DMS 273 treated with DMSO at 0.1 percent for 48 hours (cell line): Measurements from ENCODE around the gene EPN1.

Experiments used
- DNase-seq: peaks from one replicate; lab custom pipeline; 2025; lab: John Stamatoyannopoulos, UW

Gene EPN1

DNA sequence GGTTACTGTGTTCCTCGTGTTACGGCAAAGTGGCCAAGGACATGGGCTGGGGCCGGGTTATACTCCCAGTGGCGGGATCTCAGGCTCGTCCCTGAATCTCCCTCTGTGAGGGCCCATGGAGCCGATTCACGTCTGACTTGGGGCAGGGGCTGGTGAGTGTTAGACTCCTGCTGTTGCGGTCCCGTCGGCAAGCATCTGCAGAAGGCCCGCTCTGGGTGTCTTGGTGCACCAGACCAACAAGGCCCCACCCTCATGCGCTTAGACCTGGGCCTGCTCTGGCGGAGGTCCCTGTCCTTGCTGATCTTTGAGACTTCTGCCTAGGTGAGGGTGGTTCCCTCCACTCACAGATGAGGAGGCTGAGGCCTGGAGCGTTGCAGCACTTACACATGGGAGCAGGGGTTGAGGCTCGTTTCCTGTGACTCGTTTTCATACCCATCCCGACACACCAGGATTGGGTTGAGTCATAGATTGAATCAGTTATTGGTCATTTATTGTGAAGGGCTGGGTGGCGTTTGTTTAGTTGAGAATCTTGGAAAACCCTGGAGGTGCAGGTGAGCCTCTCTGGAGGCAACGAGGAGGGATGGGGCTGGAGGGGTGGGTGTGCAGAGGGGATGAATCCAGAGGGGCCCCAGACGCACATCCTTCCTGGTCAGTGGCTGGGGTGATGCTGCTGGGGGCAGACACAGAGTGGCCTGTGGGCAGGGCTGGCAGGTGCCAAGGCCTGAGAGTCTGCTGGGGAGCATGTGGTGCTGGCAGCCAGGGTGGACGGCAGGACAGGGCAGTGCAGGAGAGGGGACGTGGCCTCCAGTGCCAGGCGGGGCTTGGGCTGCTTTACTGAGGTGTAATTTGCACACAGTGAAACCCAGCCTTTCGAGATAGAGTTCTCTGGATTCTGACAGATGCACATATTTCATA, 4.6 kb downstream of the EPN1 start:
- no peak for DNase-seq

DNA sequence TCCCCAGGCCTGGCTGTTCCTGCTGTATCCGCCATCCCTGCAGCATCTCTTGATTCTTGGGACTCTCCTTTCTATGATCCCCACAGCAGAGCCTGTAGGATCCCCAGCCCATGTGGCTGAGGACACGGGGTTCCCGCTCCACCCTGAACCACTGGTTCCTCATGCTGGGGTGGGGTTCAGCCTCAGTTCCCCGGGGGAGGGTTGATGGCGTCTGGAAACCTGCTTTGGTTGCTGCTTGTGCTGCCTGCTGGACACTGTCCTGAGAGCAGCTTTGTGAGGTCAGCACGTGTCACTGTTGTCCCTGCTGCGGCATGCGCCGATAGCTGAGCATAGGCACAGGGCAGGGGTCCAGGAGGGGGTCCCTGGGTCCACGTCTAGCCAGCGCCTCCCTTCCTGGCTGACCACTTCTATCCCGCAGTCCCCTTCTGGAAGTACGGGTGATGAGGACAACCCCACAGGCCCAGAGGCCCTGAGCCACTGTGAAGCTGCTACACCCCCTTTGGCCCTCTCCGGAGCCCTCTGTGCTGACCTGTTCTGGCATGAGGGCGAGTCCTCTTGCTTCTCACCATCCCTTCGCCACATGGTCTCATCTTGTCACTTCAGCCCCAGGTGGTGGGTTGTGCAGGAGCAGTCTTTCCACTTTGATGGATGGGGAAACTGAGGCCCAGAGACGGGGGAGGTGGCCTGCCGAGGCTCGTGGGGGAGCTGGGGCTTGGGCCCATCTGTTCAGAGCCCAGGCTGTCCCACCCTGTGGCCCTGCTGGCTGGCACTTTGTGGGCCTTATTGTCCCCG, 5.5 kb downstream of the EPN1 start:
- DNase-seq, result no peak

DNA sequence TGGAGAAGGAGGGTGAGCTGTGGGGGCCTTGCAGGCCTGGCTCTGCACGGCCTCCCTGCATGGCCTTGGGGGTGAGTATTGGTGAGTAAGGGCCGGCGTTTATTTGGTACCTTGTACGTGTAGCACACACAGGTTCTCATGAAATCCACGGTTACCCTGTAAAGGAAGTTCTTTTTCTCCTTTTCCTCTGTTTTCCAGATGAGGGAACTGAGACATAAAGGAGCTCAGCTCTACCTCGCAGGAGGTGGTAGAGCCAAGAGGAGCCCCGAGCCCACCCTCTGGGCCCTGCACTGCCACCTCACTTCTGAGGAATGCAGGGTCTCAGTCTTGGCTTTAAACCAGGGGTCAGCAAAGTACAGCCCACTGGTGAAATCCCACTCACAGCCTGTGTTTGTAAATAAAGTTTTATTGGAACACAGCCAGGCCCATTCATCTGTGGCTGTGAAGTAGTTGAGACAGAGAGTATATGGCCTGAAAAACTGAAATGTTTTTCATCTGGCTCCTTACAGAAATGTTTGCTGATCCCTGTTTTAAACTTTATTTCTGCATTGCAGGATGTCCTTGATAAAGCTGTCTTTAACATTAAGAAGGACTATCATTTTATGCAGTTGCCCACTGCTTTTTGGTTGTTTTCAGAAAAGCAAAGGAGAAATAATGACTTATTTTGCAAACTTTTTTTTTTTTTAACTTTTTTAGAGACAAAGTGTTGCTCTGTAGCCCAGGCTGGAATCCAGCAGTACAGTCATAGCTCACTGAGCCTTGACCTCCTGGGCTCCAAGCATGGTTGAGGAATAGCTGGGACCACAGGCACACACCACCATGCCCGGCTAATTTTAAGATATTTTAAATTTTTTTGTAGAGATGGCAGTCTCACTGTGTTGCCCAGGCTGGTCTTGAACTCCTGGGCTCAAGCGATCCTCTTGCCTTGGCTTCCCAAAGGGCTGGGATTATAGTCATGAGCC, 6.4 kb downstream of the EPN1 start:
- DNase-seq, result no peak

DNA sequence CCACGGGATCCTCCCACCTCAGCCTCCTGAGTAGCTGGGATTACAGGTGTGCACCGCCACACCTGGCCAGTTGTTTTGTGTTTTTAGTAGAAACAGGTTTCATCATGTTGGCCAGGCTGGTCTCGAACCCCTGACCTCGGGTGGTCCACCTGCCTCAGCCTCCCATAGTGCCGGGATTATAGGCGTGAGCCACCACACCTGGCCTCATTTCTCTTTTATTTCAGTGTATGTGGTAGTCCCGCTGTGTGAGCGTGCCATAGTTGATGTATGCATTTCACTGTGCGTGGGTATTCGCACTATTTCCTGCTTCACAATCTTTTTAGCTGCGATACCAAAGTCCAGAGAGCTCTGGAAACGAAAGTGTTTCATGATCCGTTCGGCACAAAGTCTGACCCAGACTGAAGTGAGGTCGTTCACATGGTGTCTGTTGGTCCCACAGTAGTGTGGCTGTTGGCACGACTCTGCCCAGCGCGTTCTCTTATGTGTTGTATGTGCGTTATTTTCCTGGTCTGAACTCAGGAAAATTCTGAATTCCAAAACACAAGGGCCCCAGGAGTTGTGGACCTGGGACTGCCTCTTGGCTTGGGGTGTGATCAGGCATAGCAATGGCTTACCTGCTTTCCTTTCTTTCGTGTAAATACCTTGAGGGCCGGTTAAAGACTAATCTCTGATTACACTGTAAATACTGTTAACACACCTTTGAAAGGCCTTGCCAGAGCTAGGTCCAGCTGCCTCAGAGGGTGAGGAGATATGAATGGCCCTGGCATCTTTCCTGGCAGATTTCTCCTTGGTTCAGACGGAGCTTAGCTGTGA, 8.6 kb downstream of the EPN1 start:
- no peak for DNase-seq

DNA sequence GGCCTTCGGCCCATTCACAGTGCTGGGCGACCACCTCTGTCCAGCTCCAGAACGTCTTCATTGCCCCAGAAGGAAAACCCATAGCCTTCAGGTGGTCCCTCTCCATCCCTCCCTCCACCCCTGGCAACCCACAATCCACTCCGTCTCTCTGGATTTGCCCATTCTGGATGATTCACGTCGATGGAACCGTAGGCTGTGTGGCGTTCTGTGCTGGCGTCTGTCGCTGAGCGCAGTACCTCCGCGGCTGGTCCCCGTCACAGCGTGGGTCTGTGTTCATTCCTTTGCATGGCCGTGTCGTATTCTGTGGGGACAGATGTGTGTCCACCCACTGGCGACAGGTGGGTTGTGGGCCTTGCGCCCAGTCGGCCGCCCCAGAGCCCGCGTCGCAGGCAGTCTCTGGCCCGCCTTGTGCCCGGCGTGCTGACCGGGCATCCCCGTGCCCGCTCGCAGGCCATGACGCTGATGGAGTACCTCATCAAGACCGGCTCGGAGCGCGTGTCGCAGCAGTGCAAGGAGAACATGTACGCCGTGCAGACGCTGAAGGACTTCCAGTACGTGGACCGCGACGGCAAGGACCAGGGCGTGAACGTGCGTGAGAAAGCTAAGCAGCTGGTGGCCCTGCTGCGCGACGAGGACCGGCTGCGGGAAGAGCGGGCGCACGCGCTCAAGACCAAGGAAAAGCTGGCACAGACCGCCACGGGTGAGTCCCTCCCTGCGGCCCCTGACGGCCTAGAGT, 10.1 kb downstream of the EPN1 start:
- no peak for DNase-seq

DNA sequence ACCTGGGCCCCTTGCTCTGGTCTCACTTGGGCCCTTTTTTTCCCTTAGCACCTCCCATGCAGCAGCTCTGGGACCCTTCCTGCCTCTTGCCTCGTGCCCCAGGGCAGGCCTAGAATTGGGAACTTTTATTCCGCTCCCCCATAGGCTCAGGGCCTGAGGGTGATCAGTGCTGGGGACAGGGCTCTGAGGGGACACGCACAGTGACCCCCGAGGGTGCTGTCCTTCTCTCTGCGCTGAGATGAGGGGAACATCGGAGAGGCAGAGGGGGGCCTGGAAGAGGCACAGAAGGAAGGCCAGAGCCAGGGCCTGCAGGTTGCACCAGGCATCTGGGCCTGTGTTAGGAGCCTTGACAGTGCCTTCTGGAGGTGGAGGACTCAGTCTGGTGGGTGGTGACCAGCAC, 10.8 kb downstream of the EPN1 start:
- DNase-seq, result no peak

DNA sequence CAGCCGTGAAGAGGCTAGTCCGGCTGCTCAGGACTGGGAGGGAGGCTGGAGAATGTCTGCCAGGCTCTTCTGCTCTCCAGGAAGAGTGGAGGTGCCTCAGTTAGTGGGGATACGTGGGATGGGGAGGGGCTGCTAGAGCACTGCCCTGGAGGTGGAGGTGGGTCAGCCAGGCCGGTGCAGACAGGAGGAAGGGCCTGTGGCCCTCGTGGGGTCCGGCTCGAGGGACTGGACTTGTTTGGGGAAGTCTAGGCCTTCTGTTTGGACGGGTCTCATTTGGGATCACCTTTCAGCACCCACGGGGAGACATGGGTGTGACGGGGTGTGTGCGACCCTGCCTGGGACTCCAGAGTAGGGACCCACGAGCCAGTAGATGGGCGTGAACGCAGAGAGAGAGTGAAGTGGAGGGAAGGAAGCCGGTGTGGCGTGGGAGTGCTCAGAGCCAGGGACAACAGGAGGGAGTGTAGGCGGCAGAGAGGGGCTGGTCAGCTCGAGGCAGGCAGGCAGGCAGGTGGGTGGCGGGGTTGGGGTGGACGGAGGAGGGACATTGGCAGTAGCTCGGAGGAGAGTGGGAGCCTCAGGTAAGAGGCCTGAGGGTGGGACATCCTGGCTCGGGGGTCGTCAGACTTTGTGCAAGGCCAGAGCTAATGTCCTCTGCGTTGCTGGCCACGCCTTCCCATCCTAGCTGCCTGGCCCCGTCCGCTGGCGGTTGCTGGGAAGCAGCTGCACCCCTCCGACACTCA, 11.5 kb downstream of the EPN1 start:
- no peak for DNase-seq

DNA sequence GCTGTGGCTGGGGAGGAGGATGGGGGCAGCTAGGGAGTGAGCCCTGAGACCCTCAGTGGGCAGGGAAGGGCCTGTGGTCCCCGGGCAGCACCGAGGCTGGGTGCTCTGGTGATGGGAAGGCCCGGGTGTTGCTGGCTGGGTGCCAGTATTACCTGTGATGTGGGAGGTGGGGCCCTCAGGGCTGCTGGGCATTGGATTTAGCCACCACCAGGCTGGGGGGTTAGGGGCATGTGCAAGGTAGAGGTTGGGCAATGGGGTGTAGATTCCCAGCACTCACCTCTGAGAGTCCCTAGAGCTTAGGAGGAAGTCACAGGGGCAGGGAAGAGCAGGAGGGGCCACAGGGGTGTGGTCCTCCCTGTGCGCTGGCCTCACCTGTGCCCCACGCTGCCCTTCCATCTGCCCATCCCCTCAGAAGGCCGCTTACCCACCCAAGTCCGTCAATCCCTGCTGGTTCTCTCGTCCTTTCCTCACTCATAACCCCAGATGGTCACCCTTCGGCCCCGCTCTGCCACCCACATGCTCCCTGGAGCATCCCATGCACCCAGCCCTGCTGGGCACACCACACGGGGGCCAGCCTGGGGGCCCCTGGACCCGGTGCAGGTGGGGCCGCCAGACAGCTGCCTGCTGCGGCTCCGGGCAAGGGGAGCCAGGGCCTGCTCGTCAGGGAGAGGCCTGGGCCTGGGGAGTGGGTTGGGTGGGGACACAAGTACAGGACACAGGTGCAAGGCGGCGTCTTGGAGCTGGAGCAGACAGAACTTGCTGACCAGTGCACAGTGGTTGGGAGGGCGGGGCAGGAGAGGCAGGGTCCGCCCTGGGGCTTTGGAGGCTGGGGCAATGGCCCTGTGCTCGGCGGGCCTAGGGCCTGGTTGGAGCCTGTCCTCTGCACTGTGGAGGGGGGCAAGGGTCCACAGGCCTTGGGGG, 12.5 kb downstream of the EPN1 start:
- no peak for DNase-seq

DNA sequence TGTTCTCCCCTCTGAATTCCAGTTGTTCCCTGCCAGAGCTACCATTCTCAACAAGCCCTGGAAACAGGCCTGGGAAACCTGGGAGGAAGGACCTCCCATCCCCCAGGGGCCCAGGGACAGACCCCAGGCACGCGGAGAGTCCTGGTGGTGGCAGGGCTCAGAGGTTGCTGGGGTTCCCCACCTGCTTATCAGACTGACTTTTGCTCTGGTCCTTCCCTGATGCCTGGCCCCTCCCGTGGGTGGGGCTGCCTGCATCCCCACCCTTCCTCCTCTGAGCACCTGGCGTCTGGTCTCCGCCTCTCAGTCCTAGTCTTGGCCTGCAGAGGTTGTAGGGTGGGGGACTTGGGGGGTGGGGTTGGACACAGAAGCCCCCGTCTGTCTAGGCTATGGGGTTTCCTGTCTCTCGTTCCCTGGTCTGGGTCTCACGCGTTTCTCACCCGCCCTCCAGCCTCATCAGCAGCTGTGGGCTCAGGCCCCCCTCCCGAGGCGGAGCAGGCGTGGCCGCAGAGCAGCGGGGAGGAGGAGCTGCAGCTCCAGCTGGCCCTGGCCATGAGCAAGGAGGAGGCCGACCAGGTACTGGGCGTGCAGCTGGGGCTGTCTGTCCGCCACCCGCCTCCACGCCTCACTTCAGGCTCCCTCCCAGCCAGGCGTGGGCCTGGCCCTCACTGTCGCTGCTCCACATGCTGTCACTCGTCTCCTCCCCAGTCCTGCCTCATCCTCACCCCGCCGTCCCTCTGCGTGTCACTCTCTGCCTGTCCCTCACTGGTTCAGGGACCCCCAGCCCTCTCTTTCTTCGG, 13.6 kb downstream of the EPN1 start:
- no peak for DNase-seq

DNA sequence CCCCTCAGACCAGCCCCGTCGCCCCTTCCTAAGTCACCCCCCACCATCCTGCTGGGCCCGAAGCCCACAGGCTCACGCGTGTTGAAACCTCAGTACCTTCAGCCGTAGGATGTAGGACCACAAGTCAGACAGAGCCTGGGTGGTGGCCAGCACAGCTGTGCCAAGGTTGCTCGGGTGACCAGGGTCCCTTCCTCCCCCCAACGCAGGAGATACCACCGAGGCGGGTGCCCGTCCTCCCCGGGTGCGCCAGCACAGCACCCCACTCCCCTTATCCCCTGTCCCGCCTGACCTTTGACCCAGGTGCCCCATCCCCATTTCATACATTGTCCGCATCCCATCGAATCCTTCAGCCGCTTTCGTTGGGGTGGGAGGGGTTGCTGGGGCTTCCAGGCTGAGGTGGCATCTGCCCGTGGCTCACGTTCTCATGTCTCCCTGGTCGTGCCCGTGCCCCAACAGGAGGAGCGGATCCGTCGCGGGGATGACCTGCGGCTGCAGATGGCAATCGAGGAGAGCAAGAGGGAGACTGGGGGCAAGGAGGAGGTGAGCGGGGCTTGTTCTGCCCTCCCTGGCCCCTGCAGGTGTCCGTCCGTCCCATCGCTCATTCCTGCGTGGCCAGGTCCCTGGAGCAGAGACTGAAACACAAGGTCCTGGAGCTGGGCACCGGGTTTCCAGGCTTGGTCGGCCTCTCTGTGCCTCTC, 14.5 kb downstream of the EPN1 start:
- no peak for DNase-seq

DNA sequence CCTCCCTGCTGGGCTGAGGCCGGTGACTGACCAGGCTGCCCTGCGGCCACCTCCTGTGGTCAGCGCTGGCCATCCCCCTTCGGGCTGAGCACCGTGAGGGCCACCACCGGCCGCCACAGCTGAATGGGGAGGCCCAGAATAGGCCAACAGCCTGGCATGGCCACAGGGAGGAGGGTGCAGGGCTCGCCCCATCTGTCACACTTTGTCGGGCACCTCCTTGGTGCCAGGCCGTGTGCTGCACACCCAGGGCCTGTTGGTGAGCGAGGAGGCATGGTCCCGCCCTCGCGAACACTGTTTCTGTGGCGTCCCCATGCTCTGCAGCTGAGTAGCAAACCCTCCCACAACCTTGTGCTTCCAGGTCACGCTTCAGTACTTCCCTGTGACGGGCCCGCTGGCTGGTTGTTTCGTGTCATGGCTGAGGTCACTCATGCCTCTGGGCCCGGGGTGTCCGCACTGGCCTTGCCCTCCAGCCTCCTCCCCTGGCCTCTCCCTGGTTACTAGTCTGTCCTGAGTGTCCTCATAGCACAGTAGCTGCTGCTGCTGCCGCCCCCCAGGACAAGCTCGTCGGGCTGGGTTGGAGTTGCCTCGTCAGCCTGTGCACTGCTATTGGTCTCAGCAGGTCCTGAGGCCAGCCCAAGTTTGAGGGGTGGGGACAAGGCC, 15.2 kb downstream of the EPN1 start:
- DNase-seq, result no peak

DNA sequence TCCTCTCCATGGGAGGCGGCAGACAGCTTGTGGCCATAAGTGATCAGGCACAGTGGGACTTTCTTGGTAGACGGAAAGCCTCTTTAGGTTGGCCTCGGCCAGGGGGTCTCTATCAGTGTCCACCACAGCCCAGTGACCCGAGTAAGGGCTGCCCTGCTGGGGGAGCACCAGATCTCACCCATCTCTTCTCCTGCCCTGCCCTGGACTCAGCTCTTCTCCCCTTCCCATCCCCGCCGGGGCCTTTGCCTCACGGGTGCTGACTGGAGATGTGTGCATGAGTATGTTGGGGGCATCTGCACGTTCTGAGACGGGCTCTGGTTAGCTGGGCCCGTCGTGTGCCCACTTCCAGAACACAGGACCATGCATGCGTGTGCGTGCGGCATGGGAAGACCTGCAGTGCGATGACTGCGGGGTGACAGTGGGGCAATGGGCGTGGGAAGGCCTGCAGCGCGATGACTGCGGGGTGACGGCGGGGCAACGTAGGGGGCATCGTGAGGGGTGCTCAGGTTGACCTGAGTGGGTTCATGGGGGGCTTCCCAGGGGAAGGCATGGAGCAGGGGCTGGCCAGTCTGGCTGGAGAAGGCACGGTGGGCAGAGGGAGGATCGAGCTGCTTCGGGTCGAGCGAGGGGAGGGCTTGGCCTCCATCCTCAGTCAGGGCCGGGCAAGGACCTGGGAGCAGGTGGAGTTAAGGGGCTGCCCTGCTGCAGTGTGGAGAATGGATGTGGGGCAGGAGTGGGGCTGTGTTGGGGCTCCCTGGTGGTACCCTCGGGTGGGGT, 15.9 kb downstream of the EPN1 start:
- no peak for DNase-seq

DNA sequence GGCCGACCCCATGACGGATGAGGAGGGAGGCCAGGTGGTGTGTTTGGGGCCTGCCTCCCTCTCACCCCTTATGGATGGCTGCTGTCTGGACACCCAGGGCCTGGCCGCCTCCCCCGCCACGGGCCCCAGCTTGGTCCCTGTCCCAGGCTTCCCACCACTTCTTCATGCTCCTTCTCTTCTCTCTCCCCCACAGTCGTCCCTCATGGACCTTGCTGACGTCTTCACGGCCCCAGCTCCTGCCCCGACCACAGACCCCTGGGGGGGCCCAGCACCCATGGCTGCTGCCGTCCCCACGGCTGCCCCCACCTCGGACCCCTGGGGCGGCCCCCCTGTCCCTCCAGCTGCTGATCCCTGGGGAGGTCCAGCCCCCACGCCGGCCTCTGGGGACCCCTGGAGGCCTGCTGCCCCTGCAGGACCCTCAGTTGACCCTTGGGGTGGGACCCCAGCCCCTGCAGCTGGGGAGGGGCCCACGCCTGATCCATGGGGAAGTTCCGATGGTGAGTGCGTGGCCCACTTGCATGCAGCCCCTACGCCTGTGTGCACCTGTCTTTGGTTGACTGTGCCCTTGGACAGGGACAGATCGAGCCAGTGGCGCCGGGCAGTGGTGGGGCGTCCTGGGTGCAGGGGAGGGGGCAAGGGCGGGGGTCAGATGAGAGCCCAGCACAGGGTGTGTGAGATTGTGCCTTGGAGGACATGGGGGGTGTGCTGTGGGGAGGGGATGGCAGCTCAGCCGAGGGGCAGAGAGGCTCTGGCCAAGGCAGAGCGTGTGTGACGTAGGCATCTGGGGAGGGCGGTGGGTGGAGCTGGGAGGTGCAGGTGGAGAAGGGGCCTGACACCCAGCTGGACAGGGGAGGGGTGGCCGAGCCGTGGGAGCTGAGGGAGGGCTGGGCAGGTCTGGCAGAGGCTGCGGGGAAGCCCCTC, 16.8 kb downstream of the EPN1 start:
- no peak for DNase-seq

DNA sequence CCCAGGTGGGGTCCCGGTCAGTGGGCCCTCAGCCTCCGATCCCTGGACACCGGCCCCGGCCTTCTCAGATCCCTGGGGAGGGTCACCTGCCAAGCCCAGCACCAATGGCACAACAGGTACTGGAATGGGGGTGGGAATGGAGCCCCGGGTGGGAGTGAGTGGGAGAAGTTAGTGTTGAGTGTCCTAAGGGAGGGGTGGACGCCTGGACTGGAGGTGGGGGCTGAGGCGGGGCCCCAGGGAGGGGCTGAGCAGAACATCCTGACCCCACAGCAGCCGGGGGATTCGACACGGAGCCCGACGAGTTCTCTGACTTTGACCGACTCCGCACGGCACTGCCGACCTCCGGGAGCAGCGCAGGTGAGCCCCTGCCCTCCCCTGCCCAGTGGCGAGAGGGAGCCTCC, 17.7 kb downstream of the EPN1 start:
- no peak for DNase-seq
